8988T (cell line): ENCODE data around the gene NANOS3.

Experiments used
- DNase-seq: peaks from one replicate; pipeline ENCODE4 v3.0.0; 2011

NANOS3 gene

DNA sequence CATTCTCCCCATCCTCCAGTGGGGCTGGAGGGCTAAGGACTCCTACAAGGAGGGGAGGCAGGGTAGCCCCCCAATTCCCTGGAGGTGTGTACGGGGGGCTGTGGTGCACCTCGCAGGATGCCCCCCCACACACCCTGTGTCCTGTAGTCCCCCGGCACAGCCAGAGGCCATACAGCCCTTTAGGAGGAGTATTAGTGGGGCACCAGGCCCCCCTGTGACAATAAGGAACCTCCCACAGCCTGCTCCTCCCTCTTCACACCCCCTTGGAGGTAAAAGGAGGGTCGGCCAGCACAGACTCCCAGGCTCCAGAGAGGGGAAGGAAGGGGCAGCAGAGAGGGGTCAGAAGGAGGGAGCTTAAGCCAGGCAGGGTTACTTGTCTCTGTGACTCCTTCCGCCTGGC, at the start of gene NANOS3:
NANOS3 (plus strand) TSS at position 301 of the 400 bp plus-strand sequence. CDS start 115 bp downstream, outside the sequence.
- DNase-seq = no peak

GRCh38 chr19:13827656-13828055, 49.3 kb upstream of the NANOS3 start:
- no peak for DNase-seq

- DNase-seq = no peak
Measured at GRCh38 chr19:13830114-13830740, 46.7 kb upstream of the NANOS3 start.

GRCh38 chr19:13830741-13831536, 46.0 kb upstream of the NANOS3 start:
- no peak for DNase-seq

GRCh38 chr19:13831537-13832467, 45.1 kb upstream of the NANOS3 start:
- DNase-seq = no peak

DNA sequence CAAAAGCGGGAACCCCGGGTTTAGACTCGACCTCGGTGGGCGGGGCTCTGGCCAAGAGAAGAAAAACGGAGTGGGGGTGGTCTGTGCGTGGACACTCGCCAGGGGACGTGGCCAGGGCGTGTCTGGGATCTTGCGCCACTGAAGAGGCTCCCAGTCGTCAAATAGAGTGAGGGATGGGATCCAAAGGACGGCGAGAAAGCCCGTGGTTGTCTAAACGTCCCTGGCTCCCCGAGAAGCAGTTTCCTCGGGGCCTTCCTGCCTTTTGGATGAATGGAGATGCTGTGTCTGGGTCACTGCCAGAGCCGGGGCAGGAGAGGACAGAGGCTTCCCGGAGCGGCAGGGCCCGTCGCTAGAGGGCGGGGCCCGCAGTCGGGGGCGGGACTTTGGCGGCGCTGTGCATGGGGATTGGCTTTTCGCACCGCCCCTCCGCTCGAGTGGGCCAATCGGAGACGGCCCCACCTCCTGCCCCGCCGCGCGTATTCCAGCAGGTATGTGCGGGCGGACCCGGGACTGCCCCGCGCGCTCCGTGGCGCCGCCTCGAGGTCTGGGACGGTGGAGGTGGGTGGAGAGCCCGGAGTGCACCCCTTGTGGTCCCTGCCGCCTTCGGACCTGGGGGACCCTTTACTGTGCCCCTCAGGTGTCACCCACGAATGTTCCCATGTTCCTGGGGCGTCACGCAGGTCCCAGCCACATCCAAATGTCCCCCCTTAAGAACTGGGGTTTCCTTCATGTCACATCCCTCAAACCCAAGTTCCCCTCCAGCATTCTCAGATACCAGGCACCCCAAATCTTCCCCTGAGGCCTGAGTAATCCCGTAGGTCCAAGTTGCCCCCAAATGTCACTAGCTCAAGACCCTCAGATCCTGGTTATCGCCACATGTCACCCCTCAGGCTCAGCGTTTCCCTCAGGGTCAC, 43.3 kb upstream of the NANOS3 start:
- peak; percentile 91 for DNase-seq

DNA sequence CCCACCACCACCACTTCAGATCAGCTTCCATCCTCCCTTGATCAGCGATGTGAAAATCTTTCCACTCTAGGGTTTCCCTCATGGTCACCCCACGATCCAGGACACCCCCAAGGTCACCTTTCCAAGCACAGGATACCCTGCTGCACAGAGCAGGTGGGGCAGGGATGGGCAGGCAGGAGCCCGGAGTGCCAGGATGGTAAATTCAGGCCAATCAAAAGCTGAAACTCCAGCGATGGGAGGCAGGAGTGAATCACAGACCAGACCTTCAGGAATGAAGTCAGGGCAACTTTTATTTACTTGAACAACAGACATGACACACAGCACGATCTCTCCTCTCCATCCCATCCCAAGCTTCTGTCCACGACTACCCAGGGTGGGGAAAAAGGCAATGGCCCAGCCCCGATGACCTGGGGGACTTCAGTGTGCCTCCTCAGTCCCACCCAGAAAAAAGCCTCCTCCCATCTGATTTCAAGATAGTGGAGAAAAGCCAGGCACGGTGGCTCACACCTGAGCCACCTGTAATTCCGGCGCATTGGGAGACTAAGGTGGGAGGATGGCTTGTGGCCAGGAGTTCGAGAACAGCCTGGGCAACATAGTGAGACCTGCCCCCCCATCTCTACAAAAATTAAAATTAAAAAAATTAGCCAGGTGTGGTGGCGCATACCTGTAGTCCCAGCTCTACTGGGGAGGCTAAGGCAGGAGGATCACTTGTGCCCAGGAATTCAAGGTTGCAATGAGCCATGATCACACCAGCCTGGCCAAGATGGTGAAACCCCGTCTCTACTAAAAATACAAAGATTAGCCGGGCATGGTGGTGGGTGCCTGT, 42.5 kb upstream of the NANOS3 start:
- no peak for DNase-seq

- DNase-seq = no peak
Measured at GRCh38 chr19:13835791-13836723, 40.9 kb upstream of the NANOS3 start.

- no peak for DNase-seq
Measured at GRCh38 chr19:13838435-13839129, 38.4 kb upstream of the NANOS3 start.

GRCh38 chr19:13839130-13839937, 37.6 kb upstream of the NANOS3 start:
- no peak for DNase-seq

DNA sequence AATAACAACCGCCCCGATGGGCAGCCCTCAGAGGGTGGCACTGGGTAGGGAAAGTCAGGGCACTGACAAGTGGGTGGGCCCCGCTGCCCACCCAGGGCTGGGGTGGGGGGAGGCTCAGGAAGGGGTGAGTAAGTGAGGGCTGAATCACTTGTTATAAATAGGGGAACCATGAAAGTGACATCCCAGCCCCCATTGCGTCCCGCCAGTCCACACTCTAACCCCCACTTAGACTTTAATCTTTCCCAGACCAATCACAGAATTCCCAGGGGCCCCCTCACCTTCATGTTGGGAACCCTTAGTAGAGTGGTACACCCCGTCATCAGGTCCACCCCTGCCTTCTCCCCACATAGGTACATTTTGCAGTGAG, 37.0 kb upstream of the NANOS3 start:
- DNase-seq = no peak

GRCh38 chr19:13840305-13841085, 36.4 kb upstream of the NANOS3 start:
- no peak for DNase-seq

DNA sequence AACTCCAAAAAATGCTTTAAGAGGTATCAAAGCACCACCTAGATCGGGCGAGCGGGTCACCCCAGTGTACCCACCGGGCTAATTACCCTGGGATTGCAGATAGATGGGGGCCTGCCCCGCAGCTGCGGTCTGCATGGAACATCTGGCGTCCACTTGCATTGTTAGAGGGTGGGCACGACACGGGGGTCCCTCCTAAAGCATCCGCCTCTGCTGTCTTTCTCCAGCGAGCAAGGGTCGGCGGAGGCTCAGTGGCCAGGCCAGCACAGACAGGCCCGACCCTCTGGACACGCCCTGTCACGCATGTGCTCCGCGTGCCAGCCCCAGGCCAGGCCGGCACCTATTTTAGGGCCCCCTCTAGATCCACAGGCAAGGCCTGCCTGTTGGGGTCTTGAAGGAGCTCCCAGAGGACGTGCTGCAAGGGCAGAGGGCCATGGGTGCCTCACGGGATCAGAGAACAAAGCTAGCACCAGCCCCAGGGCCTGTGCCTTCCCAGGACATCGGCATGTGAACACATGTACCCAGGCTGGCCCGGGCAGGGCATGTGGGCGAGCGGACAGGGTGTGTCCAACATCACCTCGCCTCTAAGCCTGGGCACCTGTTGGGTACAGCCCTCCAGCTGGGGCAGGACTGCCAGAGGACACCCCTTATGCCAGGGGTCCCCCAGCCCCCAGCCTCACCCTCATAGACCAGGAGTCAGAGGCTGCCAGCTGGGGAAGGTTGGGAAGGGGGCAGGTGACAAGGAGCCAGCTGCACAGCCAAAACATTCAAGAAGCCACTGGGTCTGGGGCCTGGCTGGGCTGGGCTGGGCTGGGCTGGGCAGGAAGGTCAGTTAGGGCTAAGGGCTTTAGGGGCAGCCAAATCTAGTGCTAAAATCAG, 35.6 kb upstream of the NANOS3 start:
- DNase-seq = no peak

DNA sequence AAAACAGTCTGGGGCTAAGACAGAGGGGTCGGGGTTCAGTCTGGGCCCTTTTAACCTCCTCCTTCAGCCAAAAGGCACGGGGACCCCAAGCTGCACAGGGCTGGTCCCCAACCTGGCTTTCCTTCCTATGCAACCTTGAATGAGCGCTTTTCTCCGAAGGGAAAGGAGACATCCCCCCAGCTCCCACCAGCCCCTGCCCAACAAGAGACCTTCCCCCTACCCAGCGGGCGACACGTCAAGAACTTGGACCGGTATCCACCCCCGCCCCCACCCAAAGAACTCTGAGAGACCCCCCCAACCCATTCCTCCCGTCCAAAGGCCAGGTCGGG, 35.0 kb upstream of the NANOS3 start:
- DNase-seq = no peak

DNA sequence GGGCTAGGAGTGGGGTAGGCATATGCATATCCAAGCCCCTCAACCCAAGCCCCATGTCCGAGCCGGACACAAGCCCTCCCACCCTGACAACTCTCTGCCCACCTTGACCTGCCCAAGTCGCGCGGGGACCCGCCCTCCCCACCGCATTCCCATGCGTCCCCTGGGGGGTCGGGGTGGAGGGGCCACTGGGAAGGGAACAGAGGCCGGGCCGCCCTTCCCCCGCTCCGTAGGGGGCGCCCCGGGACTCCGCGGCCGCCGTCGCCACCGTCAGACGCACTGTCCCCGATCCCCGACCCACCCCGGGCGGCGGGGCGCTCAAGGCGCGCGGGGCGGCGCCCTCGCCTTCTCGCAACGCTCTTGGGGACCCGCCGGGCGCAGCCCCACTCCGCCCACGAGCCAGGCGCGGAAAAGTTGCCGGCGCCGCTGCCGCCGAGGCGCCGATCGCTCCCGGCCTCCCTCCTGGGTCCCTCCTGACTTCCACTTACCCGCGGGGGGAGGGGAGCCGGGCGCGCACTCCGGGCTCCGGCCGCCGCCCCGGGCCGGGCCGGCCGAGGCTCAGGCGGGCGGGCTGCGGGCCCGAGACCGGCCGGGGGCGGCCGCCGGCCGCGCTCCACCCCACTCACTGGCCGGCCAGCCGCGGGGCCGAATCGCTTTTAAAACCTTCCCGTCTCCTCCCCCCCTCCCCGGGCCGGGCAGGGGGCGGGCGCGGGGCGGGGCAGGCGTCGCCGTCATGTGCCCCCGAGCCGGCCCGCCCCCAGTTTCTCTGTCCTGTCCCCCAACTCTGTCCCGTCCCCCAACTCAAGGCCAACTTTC, 34.4 kb upstream of the NANOS3 start:
- no peak for DNase-seq
